ENCODE data around the gene TACC3. TPM values are rescaled to one million over a fixed set of nuclear protein-coding genes. Genes with fewer than 3 reads are reported as not detected.
A peak's percentile ranks its signal among the peaks of the same experiment; 100 is the strongest.

The TACC3 gene
- total RNA-seq, 1 donor from 2014 or later: 2.0 TPM

- DNase-seq (ENCODE audit: low spot score in 2 of 2): no peak
- FAIRE-seq: no peak
Measured at GRCh38 chr4:1786544-1787362, 65.4 kb downstream of the TACC3 start.

DNA sequence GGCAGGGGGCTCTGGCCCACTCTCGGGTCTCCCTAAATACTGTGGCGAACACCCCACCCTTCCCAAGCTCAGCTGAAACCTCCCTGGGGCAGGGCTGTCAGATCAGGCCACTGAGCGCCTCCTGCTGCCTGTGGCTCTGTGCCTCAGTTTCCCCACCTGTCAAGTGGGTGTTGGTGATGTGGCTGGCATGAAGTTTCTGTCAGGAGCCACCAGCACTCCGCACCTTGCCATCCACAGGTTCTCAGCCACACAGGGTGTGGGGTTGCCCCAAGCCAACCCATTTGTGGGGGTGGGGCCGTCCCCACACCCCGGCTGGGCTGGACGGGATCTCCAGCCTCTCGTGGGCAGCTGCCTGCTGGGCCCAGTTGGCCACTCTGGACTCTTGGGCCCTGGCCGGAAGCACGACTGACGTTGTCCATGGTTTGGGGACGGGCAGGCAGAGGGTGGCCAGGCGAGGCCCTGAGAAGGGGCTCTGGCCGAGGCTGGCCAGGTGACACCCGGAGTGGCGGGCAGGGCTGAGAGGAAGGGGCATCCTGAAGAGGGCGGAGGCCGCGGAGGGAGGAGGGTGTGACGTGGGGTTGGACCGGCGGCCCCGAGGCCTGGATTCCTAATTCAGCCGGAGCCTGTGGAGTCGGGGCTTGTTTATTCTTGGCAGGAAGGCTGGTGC is 66.2 kb downstream of the TACC3 start:
- FAIRE-seq (no peak), DNase-seq (ENCODE audit: low spot score in 2 of 2) (no peak)

DNA sequence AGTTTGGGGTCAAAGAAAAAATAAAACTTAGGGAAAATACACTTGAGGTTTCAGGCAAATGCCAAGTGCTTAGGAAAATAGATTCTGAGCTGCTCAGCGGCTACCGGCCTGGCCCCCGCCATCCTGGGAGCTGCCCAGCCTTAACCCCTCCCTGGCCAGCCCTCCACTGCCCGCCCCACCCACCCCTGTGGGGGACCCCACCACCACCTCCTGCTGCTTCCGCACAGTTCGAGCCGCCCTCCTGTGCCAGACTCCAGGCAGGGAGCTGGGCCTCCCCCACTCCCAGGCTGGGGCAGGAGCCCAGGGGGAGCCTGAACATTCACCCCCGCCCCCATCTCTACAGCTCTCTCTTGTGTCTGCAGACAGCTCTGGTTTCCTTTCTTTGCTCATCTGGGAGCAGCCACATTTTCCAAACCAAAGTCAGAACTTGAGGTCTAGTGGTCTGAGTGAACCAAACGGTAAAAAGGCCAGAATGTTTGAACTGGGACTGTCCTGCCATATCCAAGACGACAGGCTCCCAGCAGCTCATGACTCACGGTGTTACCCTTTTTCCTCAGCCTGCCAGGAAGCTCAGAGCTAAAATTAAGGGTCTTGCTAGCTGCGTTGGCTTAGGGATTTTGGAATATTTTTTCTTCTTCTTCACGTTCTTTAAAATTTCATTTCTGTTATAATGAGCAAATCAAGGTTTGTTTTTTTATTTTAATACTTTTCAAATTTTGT is 67.1 kb downstream of the TACC3 start:
- no peak for FAIRE-seq

DNA sequence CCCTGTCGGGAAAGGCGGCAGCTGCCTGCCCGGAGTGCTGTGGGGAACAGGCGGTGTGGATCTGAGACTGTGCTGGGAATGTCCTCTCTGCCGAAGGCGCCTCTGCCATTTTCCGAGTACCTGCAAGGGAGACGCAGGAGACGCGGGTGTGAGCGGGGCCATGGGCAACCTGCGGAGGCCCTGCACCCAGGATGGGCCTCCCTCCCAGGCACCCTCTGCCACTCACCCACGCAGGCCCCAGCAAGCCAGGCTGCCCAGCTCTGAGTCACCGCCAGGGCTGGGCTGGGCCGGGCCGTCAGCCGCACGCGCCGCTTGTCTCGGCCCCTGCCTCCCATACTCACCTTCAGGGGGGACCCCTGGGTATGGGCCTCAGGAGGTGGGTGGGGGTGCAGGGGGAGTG is 68.2 kb downstream of the TACC3 start:
- FAIRE-seq: no peak
- no peak for DNase-seq (ENCODE audit: low spot score in 2 of 2)

More for the DNA sequence above, 67.1 kb downstream of the TACC3 start:
- no peak for DNase-seq (ENCODE audit: low spot score in 2 of 2)

- DNase-seq (ENCODE audit: low spot score in 2 of 2) (no peak), FAIRE-seq (no peak)
Measured at GRCh38 chr4:1790005-1790404, 68.7 kb downstream of the TACC3 start.

- FAIRE-seq: no peak
- DNase-seq (ENCODE audit: low spot score in 2 of 2): no peak
Measured at GRCh38 chr4:1792158-1792831, 71.0 kb downstream of the TACC3 start.

- FAIRE-seq (no peak), DNase-seq (ENCODE audit: low spot score in 2 of 2) (peak; percentile 86 to 92)
Measured at GRCh38 chr4:1792832-1793495, 71.6 kb downstream of the TACC3 start, which contains the start of gene FGFR3. Gene FGFR3 (plus strand): TSS chr4:1793293. CDS start chr4:1793935, 642 bp downstream.

- no peak for FAIRE-seq
- DNase-seq (ENCODE audit: low spot score in 2 of 2): no peak
Measured at GRCh38 chr4:1793496-1793840, 72.1 kb downstream of the TACC3 start.

- FAIRE-seq (no peak), DNase-seq (ENCODE audit: low spot score in 2 of 2) (no peak)
Measured at GRCh38 chr4:1793940-1794808, 72.9 kb downstream of the TACC3 start.

Small RNA genes lying within 50 kb of the gene (small RNA-seq; reads per million reads assigned to genes)
- not detected for gene RF00019

Other genes with a start within 250 kb of the TACC3 start
- gene FAM53A, start 37.2 kb upstream of the TACC3 start, total RNA-seq: 0.82 TPM
- gene SLBP, start 9.2 kb upstream of the TACC3 start, total RNA-seq: 51.0 TPM
- 13.5 TPM for gene TMEM129, start 198 bp upstream of the TACC3 start, total RNA-seq
- 6.9 TPM for gene FGFR3, start 71.8 kb downstream of the TACC3 start, total RNA-seq
- 115 TPM for gene LETM1, start 134.6 kb downstream of the TACC3 start, total RNA-seq
- gene NSD2, start 149.9 kb downstream of the TACC3 start, total RNA-seq: 113 TPM

All from frontal cortex (tissue), 4 donors.